GM12878 (cell line): ENCODE results near the gene PCDHGC3. TPM values are rescaled to one million over a fixed set of nuclear protein-coding genes. Genes with fewer than 3 reads are reported as not detected.

ENCODE experiments used
- ATAC-seq: fragments of 200-7000 bp; cut with Tn5 transposase; 3 replicates; pipeline ENCODE4 v1.9.1; 2020; ENCODE audit warnings: mild to moderate bottlenecking, moderate library complexity
- BruUV-seq: library from RNA; stranded (reverse); fragments of 400-500 nt; replicated peaks from 2 replicates; lab custom pipeline; 2021; lab: Mats Ljungman, UMichigan
- CTCF ChIA-PET: fragments of 300-600 bp; sonication (Branson Sonifier 250); formaldehyde crosslinking; extraction: SDS; loops from one replicate; lab custom pipeline; 2021; ENCODE audit warnings: inconsistent platforms; lab: Yijun Ruan, JAX
- POLR2A ChIA-PET: fragments of 350-600 bp; formaldehyde crosslinking; extraction: SDS; loops from one replicate; lab custom pipeline; 2021; ENCODE audit warnings: inconsistent platforms; lab: Charles Lee
- RAD21 ChIA-PET: fragments of 300-600 bp; sonication (Branson Sonifier 250); formaldehyde crosslinking; loops from one replicate; lab custom pipeline; 2023; ENCODE audit warnings: antibody characterized with exemption; ENCODE audit not compliant: unreplicated experiment; lab: Charles Lee
- SMC1A ChIA-PET: fragments of 300-600 bp; sonication (Branson Sonifier 250); formaldehyde crosslinking; loops from one replicate; lab custom pipeline; 2023; ENCODE audit not compliant: unreplicated experiment, uncharacterized antibody; lab: Charles Lee
- DNase-seq: peaks from one replicate; pipeline ENCODE4 v3.0.0-alpha.2; 2011; ENCODE audit warnings: low read depth, low spot score
- FAIRE-seq: peaks from 3 replicates; lab custom pipeline; 2011; peaks lifted over from hg19 to GRCh38; lab: Jason Lieb, UNC
- H2AFZ ChIP-seq: 2 replicates; pipeline ENCODE4 v1.6.0; 2011; ENCODE audit warnings: low read depth, low read length, control low read depth; ENCODE audit not compliant: control insufficient read depth
- H3K27ac ChIP-seq: 2 replicates; pipeline ENCODE4 v1.5.1; 2011; ENCODE audit warnings: control low read depth; ENCODE audit not compliant: control insufficient read depth, insufficient read depth
- H3K27me3 ChIP-seq, 2 experiments: replicated peaks in 1 of 2; 2 replicates each; pipeline versions ENCODE4 v1.6.0 to v1.6.1; 2011; ENCODE audit warnings: low read length in 1 of 2; ENCODE audit not compliant: control insufficient read depth in 2 of 2, insufficient read depth in 2 of 2
- H3K36me3 ChIP-seq, 2 experiments: 2 replicates each; pipeline ENCODE4 v1.5.1; 2011; ENCODE audit warnings: low read length in 1 of 2; ENCODE audit not compliant: control insufficient read depth in 2 of 2, insufficient read depth in 2 of 2
- H3K4me1 ChIP-seq: 2 replicates; pipeline ENCODE4 v1.6.1; 2011; ENCODE audit warnings: mild to moderate bottlenecking, low read length, moderate library complexity, mixed read lengths; ENCODE audit not compliant: control insufficient read depth, insufficient read depth
- H3K4me2 ChIP-seq: 2 replicates; pipeline ENCODE4 v1.6.0; 2011; ENCODE audit warnings: control low read depth; ENCODE audit not compliant: control insufficient read depth, insufficient read depth
- H3K4me3 ChIP-seq: fragments of 200-600 bp; sonication (generic); 2 replicates; pipeline ENCODE4 v1.5.1; 2016
- H3K79me2 ChIP-seq: 2 replicates; pipeline ENCODE4 v1.6.0; 2011; ENCODE audit warnings: low read length; ENCODE audit not compliant: control insufficient read depth, insufficient read depth
- H3K9ac ChIP-seq: 2 replicates; pipeline ENCODE4 v1.8.0; 2011; ENCODE audit warnings: low read length, control low read depth, mixed read lengths; ENCODE audit not compliant: control insufficient read depth, insufficient read depth
- H3K9me3 ChIP-seq: replicated peaks from 3 replicates; pipeline ENCODE4 v1.5.1; 2011; ENCODE audit warnings: mild to moderate bottlenecking, low read length; ENCODE audit not compliant: control insufficient read depth, insufficient read depth
- H4K20me1 ChIP-seq: 2 replicates; pipeline ENCODE4 v1.6.0; 2011; ENCODE audit not compliant: control insufficient read depth, insufficient read depth
- ATF7 ChIP-seq: fragments of 450-650 bp; IDR thresholded peaks from 2 replicates; pipeline ENCODE4 v1.6.1; 2016; ENCODE audit warnings: low read depth, mild to moderate bottlenecking
- CBFB ChIP-seq: IDR thresholded peaks from 2 replicates; pipeline ENCODE4 v1.6.1; 2016; ENCODE audit warnings: antibody characterized with exemption, low read depth
- CBX3 ChIP-seq: fragments of 200-600 bp; sonication (generic); IDR thresholded peaks from 2 replicates; pipeline ENCODE4 v1.6.1; 2016; ENCODE audit warnings: low read depth, borderline replicate concordance
- CUX1 ChIP-seq: IDR thresholded peaks from 2 replicates; pipeline ENCODE4 v1.6.1; 2012; ENCODE audit warnings: improper control_type of control experiment, low read depth, low read length; ENCODE audit not compliant: insufficient replicate concordance
- E4F1 ChIP-seq: fragments of 450-650 bp; IDR thresholded peaks from 2 replicates; pipeline ENCODE4 v1.6.1; 2018; ENCODE audit warnings: borderline replicate concordance, mild to moderate bottlenecking; ENCODE audit not compliant: partially characterized antibody
- FOS ChIP-seq: IDR thresholded peaks from 3 replicates; pipeline ENCODE4 v1.6.1; 2011; ENCODE audit warnings: borderline replicate concordance; ENCODE audit not compliant: insufficient read length; ENCODE audit errors: extremely low read depth
- FOXM1 ChIP-seq: IDR thresholded peaks from 2 replicates; pipeline ENCODE4 v1.6.1; 2012; ENCODE audit warnings: low read depth, mild to moderate bottlenecking, inconsistent platforms, low read length, moderate library complexity
- JUNB ChIP-seq: IDR thresholded peaks from 2 replicates; pipeline ENCODE4 v1.6.1; 2016; ENCODE audit warnings: antibody characterized with exemption, mild to moderate bottlenecking
- MYC ChIP-seq: IDR thresholded peaks from 2 replicates; pipeline ENCODE4 v1.6.1; 2011; ENCODE audit warnings: mild to moderate bottlenecking, low read length, moderate library complexity, inconsistent platforms; ENCODE audit not compliant: insufficient read depth, insufficient replicate concordance, insufficient read length, severe bottlenecking
- NR2F1 ChIP-seq: fragments of 450-650 bp; conservative IDR thresholded peaks from 2 replicates; pipeline ENCODE4 v1.6.1; 2017; ENCODE audit warnings: mild to moderate bottlenecking
- RCOR1 ChIP-seq: conservative IDR thresholded peaks from 2 replicates; pipeline ENCODE4 v1.6.1; 2012; ENCODE audit warnings: low read depth, low read length, improper control_type of control experiment
- WGBS: methylation state at CpG from one replicate; pipeline ENCODE4 v1.1.6; 2016; ENCODE audit warnings: low lambda C conversion rate; ENCODE audit not compliant: insufficient replicate concordance, insufficient coverage; ENCODE audit errors: missing lambda C conversion rate; 5-methylcytosine and 5-hydroxymethylcytosine counted together
- in situ Hi-C: fragments of 300-500 bp; cut with MboI; formaldehyde crosslinking; loops from 9 replicates; pipeline ENCODE4 v1.14.3; 2018; ENCODE audit warnings: mixed read lengths
- intact Hi-C: fragments of 100-400 bp; cut with micrococcal nuclease; formaldehyde crosslinking; loops from one replicate; pipeline ENCODE4 v1.14.2; 2022; ENCODE audit not compliant: unreplicated experiment
- polyA plus RNA-seq, 11 experiments: library from polyadenylated mRNA; depleted of rRNA in 4 of 11; unstranded in 6 of 11; stranded (reverse) in 5 of 11; fragments of >200 nt; fragmentation: Nextera tagmentation in 4 of 11; fragmentation: Illumina TruSeq in 1 of 11; extraction: Ambion mirVana in 4 of 11; extraction: Trizol in 1 of 11; gene quantifications; 1 replicate in 1 of 11; 2 replicates in 10 of 11; pipeline versions ENCODE4 v1.2.1 to v1.2.3, GENCODE V29; 2011 to 2016; ENCODE audit warnings: inconsistent platforms in 2 of 11, missing spikeins in 2 of 11, low read depth in 1 of 11
- total RNA-seq, 4 experiments: library from RNA; depleted of rRNA in 3 of 4; stranded (reverse); fragments of >200 nt in 3 of 4; fragmentation: Illumina TruSeq in 1 of 4; extraction: Trizol in 1 of 4; gene quantifications; 2 replicates each; pipeline versions ENCODE4 v1.2.1 to v1.2.3, GENCODE V29; 2013 to 2021

PCDHGC3 gene
- total and polyA plus RNA-seq, 10 of the 15 experiments (the other 5 are each of a cell fraction or from before 2014, with no cell fraction given): 0.53 to 22.1 (median 12.0) TPM

GRCh38 chr5:141430332-141431113 is 45.2 kb upstream of the PCDHGC3 start, which contains the start of gene PCDHGA12 (continued):
- TF ChIP-seq CUX1: no peak
- TF ChIP-seq ATF7: no peak
- TF ChIP-seq RCOR1: no peak
- no peak for TF ChIP-seq NR2F1
- TF ChIP-seq JUNB: no peak

- DNase-seq: no peak
- Histone ChIP-seq H3K9ac (no peak overlapping the region), H3K27ac (no peak overlapping the region), H3K9me3 (peaks cover 18% of the 10 kb centered on the region; the same call in 2 of the 3 replicates), H4K20me1 (no peaks in the 10 kb centered on the region), H2AFZ (peak overlapping the region; percentile 81; the same call in 1 of the 2 replicates), H3K4me3 (no peak overlapping the region), H3K27me3 (no peaks in the 10 kb centered on the region), H3K4me1 (no peaks in the 10 kb centered on the region; the same call in 1 of the 2 replicates), H3K4me2 (peak overlapping the region; percentile 43), H3K79me2 (no peaks in the 10 kb centered on the region), H3K36me3 (no peaks in the 10 kb centered on the region)
- no peak for FAIRE-seq
- 61% methylated on average over 37 of the region's 37 CpGs for WGBS
- intact Hi-C loops (no loop called here), in situ Hi-C loops (no loop called here)
- ChIA-PET RAD21 (interaction anchor here (1.1 to 1.9 kb wide), 5 partner anchors 10 to 82 kb away, joined by 3 to 16 read pairs (median 8); partner anchors contain the start of genes PCDHGA11, PCDHGB3 and PCDHGC5), SMC1A (interaction anchor here (0.9 to 2.8 kb wide), 10 partner anchors 44 to 132 kb away, joined by 3 to 20 read pairs (median 7); partner anchors contain the start of genes PCDHGB3 and PCDHGC3), CTCF (interaction anchor here (1.1 to 4.2 kb wide), 15 partner anchors 8 to 132 kb away, joined by 3 to 61 read pairs (median 15); partner anchors contain the start of genes PCDHGA10, PCDHGA11, PCDHGB3 and PCDHGB7), POLR2A (no interaction called here)
- peak; percentile 56 for ATAC-seq
- BruUV-seq: no TSS peak
- no peak for TF ChIP-seq MYC
- TF ChIP-seq FOS: no peak
- TF ChIP-seq CBX3: no peak
- no peak for TF ChIP-seq E4F1
- TF ChIP-seq FOXM1: no peak
- no peak for TF ChIP-seq CBFB
These were observed 44.5 kb upstream of the PCDHGC3 start for GRCh38 chr5:141431286-141431685.
